ENCODE data around the gene CELSR3.

The CELSR3 gene

GRCh38 chr3:48595526-48596121 is 67.1 kb downstream of the CELSR3 start:
- TF ChIP-seq TAF1 (IDR thresholded peaks at IDR 0.05; ENCODE audit: borderline replicate concordance, insufficient read depth, low read length), result no peak
- no peak for TF ChIP-seq POLR2AphosphoS5 (IDR thresholded peaks at IDR 0.05; ENCODE audit: low read depth, low read length)
- TF ChIP-seq SIN3A (IDR thresholded peaks at IDR 0.05; ENCODE audit: borderline replicate concordance, insufficient read depth, low read length), result no peak
- TF ChIP-seq FOXP2 (optimal IDR thresholded peaks at IDR 0.05; ENCODE audit: borderline replicate concordance, extremely low read depth, extremely low read length, insufficient read depth), result no peak
- no peak for TF ChIP-seq REST (IDR thresholded peaks at IDR 0.05; ENCODE audit: insufficient read depth in 1 of 2, low read depth in 2 of 2, low read length in 2 of 2)

GRCh38 chr3:48595075-48595525 is 67.6 kb downstream of the CELSR3 start, which contains the start of gene COL7A1:
TSS of gene COL7A1 (minus strand) at chr3:48595329. CDS start at chr3:48595159, 170 bp downstream.
- TF ChIP-seq TAF1 (IDR thresholded peaks at IDR 0.05; ENCODE audit: borderline replicate concordance, insufficient read depth, low read length) (no peak), SIN3A (IDR thresholded peaks at IDR 0.05; ENCODE audit: borderline replicate concordance, insufficient read depth, low read length) (no peak), POLR2AphosphoS5 (IDR thresholded peaks at IDR 0.05; ENCODE audit: low read depth, low read length) (no peak), FOXP2 (optimal IDR thresholded peaks at IDR 0.05; ENCODE audit: borderline replicate concordance, extremely low read depth, extremely low read length, insufficient read depth) (no peak), REST (IDR thresholded peaks at IDR 0.05; ENCODE audit: insufficient read depth in 1 of 2, low read depth in 2 of 2, low read length in 2 of 2) (no peak)

GRCh38 chr3:48594417-48595049 is 68.2 kb downstream of the CELSR3 start:
- no peak for TF ChIP-seq POLR2AphosphoS5 (IDR thresholded peaks at IDR 0.05; ENCODE audit: low read depth, low read length)
- TF ChIP-seq TAF1 (IDR thresholded peaks at IDR 0.05; ENCODE audit: borderline replicate concordance, insufficient read depth, low read length), result no peak
- no peak for TF ChIP-seq REST (IDR thresholded peaks at IDR 0.05; ENCODE audit: insufficient read depth in 1 of 2, low read depth in 2 of 2, low read length in 2 of 2)
- no peak for TF ChIP-seq SIN3A (IDR thresholded peaks at IDR 0.05; ENCODE audit: borderline replicate concordance, insufficient read depth, low read length)
- TF ChIP-seq FOXP2 (optimal IDR thresholded peaks at IDR 0.05; ENCODE audit: borderline replicate concordance, extremely low read depth, extremely low read length, insufficient read depth), result no peak

GRCh38 chr3:48593337-48593736 is 69.3 kb downstream of the CELSR3 start:
- TF ChIP-seq TAF1 (IDR thresholded peaks at IDR 0.05; ENCODE audit: borderline replicate concordance, insufficient read depth, low read length), result no peak
- TF ChIP-seq SIN3A (IDR thresholded peaks at IDR 0.05; ENCODE audit: borderline replicate concordance, insufficient read depth, low read length), result no peak
- no peak for TF ChIP-seq FOXP2 (optimal IDR thresholded peaks at IDR 0.05; ENCODE audit: borderline replicate concordance, extremely low read depth, extremely low read length, insufficient read depth)
- TF ChIP-seq POLR2AphosphoS5 (IDR thresholded peaks at IDR 0.05; ENCODE audit: low read depth, low read length), result no peak
- no peak for TF ChIP-seq REST (IDR thresholded peaks at IDR 0.05; ENCODE audit: insufficient read depth in 1 of 2, low read depth in 2 of 2, low read length in 2 of 2)

All from PFSK-1 (cell line).